OCI-LY3 (cell line): ENCODE measurements around the gene SMYD3.

Experiments used
- H2AFZ ChIP-seq: fragments of 200-600, 300-600 bp; shearing (Covaris generic); 2 replicates; pipeline ENCODE4 v1.6.0; 2014; ENCODE audit warnings: antibody characterized with exemption, low read depth, low read length
- H3K27ac ChIP-seq: fragments of 200-600, 300-600 bp; sonication (generic); 2 replicates; pipeline ENCODE4 v1.5.1; 2014; ENCODE audit warnings: mild to moderate bottlenecking, low read length, moderate library complexity, mixed read lengths
- H3K27me3 ChIP-seq: fragments of 200-600, 300-600 bp; sonication (generic); 2 replicates; pipeline ENCODE4 v1.6.1; 2014; ENCODE audit warnings: low read depth, low read length, mixed read lengths
- H3K36me3 ChIP-seq: fragments of 200-600, 300-600 bp; sonication (generic); replicated peaks from 2 replicates; pipeline ENCODE3; 2014; ENCODE audit warnings: low read depth, low read length, mixed read lengths
- H3K4me1 ChIP-seq: fragments of 300-600, 200-600 bp; sonication (generic); 2 replicates; pipeline ENCODE4 v1.6.1; 2014; ENCODE audit warnings: low read length, mixed read lengths
- H3K4me2 ChIP-seq: fragments of 200-600, 300-600 bp; sonication (generic); 2 replicates; pipeline ENCODE4 v1.6.1; 2014; ENCODE audit warnings: low read length, mixed read lengths
- H3K4me3 ChIP-seq: fragments of 300-600, 200-600 bp; sonication (generic); 2 replicates; pipeline ENCODE4 v1.5.1; 2014; ENCODE audit warnings: antibody characterized with exemption, mild to moderate bottlenecking, low read length, moderate library complexity
- H3K79me2 ChIP-seq: fragments of 300-600, 200-600 bp; shearing (Covaris generic); 2 replicates; pipeline ENCODE4 v1.6.1; 2014; ENCODE audit warnings: mild to moderate bottlenecking, low read length, mixed read lengths
- H3K9ac ChIP-seq: fragments of 300-600, 200-600 bp; shearing (Covaris generic); 2 replicates; pipeline ENCODE4 v1.6.0; 2014; ENCODE audit warnings: mild to moderate bottlenecking, low read length, moderate library complexity
- H3K9me3 ChIP-seq: fragments of 200-600, 300-600 bp; shearing (Covaris generic); 2 replicates; pipeline ENCODE4 v1.6.1; 2014; ENCODE audit warnings: low read length, mixed read lengths; ENCODE audit not compliant: insufficient read depth
- H4K20me1 ChIP-seq: fragments of 200-600, 300-600 bp; sonication (generic); 2 replicates; pipeline ENCODE4 v1.6.1; 2016; ENCODE audit warnings: low read length, mixed read lengths; ENCODE audit not compliant: insufficient read depth
- EZH2phosphoT487 ChIP-seq: fragments of 200-600 bp; shearing (Covaris generic); IDR thresholded peaks from 2 replicates; pipeline ENCODE4 v1.6.1; 2018; ENCODE audit warnings: antibody characterized with exemption, mixed run types, low read depth
- TF ChIP-seq, protein P1 (sequence below): fragments of 200-600, 300-600 bp; sonication (generic); IDR thresholded peaks from 2 replicates; pipeline ENCODE4 v1.5.1; 2014; ENCODE audit warnings: antibody characterized with exemption, low read length, low read depth

SMYD3 gene

DNA sequence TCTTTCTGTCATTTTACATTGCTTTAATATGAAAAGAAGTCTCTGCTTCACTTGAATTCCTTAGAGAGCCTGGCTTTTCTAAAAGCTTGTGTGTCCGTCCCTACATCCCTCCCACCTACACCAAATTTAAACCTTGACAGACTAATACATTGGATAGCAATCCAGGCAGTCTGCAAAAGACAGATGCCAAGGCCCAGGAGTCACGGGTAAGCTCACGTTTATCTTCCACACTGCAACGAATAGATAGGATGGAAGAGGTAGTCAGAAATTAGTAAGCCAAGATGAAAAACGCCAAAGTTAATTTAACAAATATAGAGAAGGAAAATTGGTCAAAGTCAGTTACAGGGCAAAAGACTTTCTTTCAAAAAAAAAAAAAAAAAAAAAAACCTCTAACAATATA is 338.1 kb downstream of the SMYD3 start:
- Histone ChIP-seq H3K4me1 (peaks cover 9% of the 10 kb centered on the region), H3K36me3 (no peaks in the 10 kb centered on the region), H3K9me3 (no peaks in the 10 kb centered on the region), H3K4me2 (no peak overlapping the region), H2AFZ (no peak overlapping the region), H3K27ac (no peak overlapping the region), H4K20me1 (no peaks in the 10 kb centered on the region), H3K79me2 (no peaks in the 10 kb centered on the region), H3K27me3 (no peaks in the 10 kb centered on the region), H3K9ac (no peak overlapping the region), H3K4me3 (no peak overlapping the region)
- TF ChIP-seq, protein P1, sequence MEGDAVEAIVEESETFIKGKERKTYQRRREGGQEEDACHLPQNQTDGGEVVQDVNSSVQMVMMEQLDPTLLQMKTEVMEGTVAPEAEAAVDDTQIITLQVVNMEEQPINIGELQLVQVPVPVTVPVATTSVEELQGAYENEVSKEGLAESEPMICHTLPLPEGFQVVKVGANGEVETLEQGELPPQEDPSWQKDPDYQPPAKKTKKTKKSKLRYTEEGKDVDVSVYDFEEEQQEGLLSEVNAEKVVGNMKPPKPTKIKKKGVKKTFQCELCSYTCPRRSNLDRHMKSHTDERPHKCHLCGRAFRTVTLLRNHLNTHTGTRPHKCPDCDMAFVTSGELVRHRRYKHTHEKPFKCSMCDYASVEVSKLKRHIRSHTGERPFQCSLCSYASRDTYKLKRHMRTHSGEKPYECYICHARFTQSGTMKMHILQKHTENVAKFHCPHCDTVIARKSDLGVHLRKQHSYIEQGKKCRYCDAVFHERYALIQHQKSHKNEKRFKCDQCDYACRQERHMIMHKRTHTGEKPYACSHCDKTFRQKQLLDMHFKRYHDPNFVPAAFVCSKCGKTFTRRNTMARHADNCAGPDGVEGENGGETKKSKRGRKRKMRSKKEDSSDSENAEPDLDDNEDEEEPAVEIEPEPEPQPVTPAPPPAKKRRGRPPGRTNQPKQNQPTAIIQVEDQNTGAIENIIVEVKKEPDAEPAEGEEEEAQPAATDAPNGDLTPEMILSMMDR, result no peak
- no peak for TF ChIP-seq EZH2phosphoT487

DNA sequence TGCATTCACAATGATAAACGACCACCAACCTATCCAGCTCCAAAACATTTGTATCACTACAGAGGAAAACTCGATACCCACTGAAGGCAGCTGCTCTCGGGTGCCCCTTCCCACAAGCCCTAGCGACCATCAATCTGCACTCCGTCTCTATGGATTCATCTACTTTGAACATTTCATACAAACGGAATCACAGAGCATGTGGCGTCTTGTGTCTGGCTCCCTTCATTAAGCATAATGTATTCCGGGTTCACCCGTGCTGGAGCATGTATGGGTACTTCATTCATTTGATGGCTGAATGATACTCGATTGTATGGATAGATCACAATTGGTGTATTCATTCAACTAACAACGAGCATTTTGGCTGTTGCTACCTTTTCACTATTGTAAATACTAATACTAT is 340.2 kb downstream of the SMYD3 start:
- Histone ChIP-seq H3K4me1 (peaks cover 9% of the 10 kb centered on the region), H3K27me3 (no peaks in the 10 kb centered on the region), H4K20me1 (no peaks in the 10 kb centered on the region), H3K79me2 (no peaks in the 10 kb centered on the region), H3K4me2 (no peak overlapping the region), H3K9me3 (no peaks in the 10 kb centered on the region), H3K36me3 (no peaks in the 10 kb centered on the region), H3K4me3 (no peak overlapping the region), H3K9ac (no peak overlapping the region), H3K27ac (no peak overlapping the region), H2AFZ (no peak overlapping the region)
- no peak for TF ChIP-seq EZH2phosphoT487
- TF ChIP-seq, protein P1, result no peak

DNA sequence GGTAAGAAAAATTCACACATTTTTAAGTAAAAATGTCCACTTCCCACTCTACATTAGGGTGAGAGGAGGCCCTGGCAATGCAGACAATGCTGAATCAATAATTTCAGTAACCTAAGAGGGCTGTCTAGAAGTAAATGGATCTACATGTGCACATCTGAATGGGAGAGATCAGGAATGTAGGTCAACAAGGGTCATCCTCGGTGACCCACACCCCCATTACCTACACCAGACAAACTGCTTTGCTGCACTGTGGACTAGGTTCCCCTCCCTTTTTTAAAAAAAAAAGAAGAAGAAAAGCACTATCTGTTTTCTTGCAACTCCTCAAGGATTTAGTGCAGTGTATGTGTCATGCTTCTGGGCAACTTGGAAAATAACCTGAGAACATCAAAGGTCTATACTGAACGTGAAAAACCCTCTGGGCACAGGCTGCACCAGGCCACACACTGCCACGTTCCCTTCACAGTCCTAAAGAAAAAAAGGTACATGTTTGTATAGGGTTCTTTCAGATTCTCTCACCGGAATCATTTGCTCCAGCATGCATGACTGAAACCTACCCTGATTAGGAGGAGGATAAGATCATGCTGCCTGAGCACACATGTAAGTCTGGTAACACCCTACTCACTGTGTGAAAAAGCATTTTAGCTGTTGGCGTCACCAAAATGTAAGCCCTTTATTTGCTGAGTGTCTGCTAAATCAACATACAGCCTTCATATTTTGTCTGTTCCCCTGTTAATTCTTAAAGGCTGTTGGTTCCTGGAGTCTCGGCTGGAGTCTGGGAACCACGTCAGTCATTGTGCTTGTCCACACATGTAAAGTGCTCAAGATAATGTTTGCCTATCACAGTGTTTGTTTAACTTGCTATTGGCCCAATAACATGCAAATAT is 341.0 kb downstream of the SMYD3 start:
- TF ChIP-seq, protein P1, result no peak
- TF ChIP-seq EZH2phosphoT487, result no peak
- Histone ChIP-seq H3K9me3 (no peaks in the 10 kb centered on the region), H3K79me2 (no peaks in the 10 kb centered on the region), H3K36me3 (no peaks in the 10 kb centered on the region), H2AFZ (no peak overlapping the region), H3K4me2 (no peak overlapping the region), H4K20me1 (no peaks in the 10 kb centered on the region), H3K27ac (no peak overlapping the region), H3K27me3 (no peaks in the 10 kb centered on the region), H3K9ac (no peak overlapping the region), H3K4me1 (peaks cover 9% of the 10 kb centered on the region), H3K4me3 (no peak overlapping the region)

DNA sequence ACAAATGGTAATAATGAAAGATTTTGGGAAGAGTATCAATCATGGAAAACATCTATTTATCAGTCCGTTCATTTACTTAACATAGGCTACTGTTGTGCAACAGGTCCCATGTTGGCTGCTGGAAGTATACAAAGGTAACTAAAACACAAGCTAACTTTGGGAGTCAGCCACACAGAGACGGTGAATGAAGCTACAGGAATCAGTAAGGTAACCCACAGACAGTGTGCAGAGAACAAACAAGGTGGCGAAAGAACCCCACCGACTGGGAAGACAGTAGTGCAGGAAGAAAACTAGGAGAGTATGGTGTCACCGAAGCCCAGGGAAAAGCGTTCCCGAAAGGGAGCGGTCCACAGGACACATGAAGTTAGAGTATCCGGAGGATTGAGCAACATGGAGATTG is 342.3 kb downstream of the SMYD3 start:
- Histone ChIP-seq H4K20me1 (no peaks in the 10 kb centered on the region), H2AFZ (no peak overlapping the region), H3K27ac (no peak overlapping the region), H3K27me3 (no peaks in the 10 kb centered on the region), H3K79me2 (no peaks in the 10 kb centered on the region), H3K4me3 (no peak overlapping the region), H3K4me1 (no peaks in the 10 kb centered on the region), H3K4me2 (no peak overlapping the region), H3K9me3 (no peaks in the 10 kb centered on the region), H3K9ac (no peak overlapping the region), H3K36me3 (no peaks in the 10 kb centered on the region)
- no peak for TF ChIP-seq EZH2phosphoT487
- TF ChIP-seq, protein P1, result no peak
